SK-N-SH (cell line): ENCODE results near the gene DOCK3. TPM values are rescaled to one million over a fixed set of nuclear protein-coding genes. Genes with fewer than 3 reads are reported as not detected.

ENCODE experiments used
- CTCF ChIA-PET: fragments of 300-600, 350-600 bp; formaldehyde crosslinking; extraction: SDS; loops from one replicate; lab custom pipeline; 2021; lab: Yijun Ruan, JAX
- POLR2A ChIA-PET: fragments of 350-600 bp; sonication (Branson Sonifier 250); formaldehyde crosslinking; extraction: SDS; loops from one replicate; lab custom pipeline; 2020; ENCODE audit warnings: antibody characterized with exemption, inconsistent platforms; lab: Yijun Ruan, JAX
- DNase-seq: peaks from one replicate; pipeline ENCODE4 v3.0.0; 2012
- H2AFZ ChIP-seq: fragments of 200-600 bp; sonication (generic); 2 replicates; pipeline ENCODE4 v1.8.1; 2016; ENCODE audit warnings: antibody characterized with exemption, mild to moderate bottlenecking, low read depth
- H3F3A ChIP-seq: fragments of 200-600 bp; sonication (generic); replicated peaks from 2 replicates; pipeline ENCODE3; 2016; ENCODE audit warnings: antibody characterized with exemption, mild to moderate bottlenecking; ENCODE audit not compliant: insufficient read depth
- H3K27ac ChIP-seq, 2 experiments: fragments of 200-500 bp in 1 of 2; fragments of 200-600 bp in 1 of 2; sonication (Bioruptor generic) in 1 of 2; sonication (generic), shearing (Covaris generic) in 1 of 2; 2 replicates each; pipeline versions ENCODE4 v1.5.1 to v1.6.1; 2014 to 2016; ENCODE audit warnings: low read depth in 2 of 2, inconsistent platforms in 1 of 2, low read length in 1 of 2, mild to moderate bottlenecking in 1 of 2, mixed read lengths in 1 of 2
- H3K27me3 ChIP-seq: fragments of 200-600 bp; sonication (generic), shearing (Covaris generic); 2 replicates; pipeline ENCODE4 v1.6.1; 2016; ENCODE audit warnings: mixed run types; ENCODE audit not compliant: insufficient read depth
- H3K36me3 ChIP-seq, 2 experiments: fragments of 200-500 bp in 1 of 2; fragments of 200-600 bp in 1 of 2; sonication (Bioruptor generic) in 1 of 2; sonication (generic) in 1 of 2; replicated peaks in 1 of 2; 2 replicates each; pipeline versions ENCODE3 to v1.5.1; 2014 to 2016; ENCODE audit warnings: low read length in 1 of 2, mild to moderate bottlenecking in 1 of 2; ENCODE audit not compliant: insufficient read depth in 2 of 2, control insufficient read depth in 1 of 2
- H3K4me1 ChIP-seq, 2 experiments: fragments of 200-500 bp in 1 of 2; fragments of 200-600 bp in 1 of 2; sonication (Bioruptor generic) in 1 of 2; sonication (generic), shearing (Covaris generic) in 1 of 2; 2 replicates each; pipeline versions ENCODE4 v1.5.1 to v1.6.1; 2014 to 2016; ENCODE audit warnings: low read depth in 1 of 2, low read length in 1 of 2, mixed run types in 1 of 2; ENCODE audit not compliant: insufficient read depth in 2 of 2, control insufficient read depth in 1 of 2
- H3K4me2 ChIP-seq: fragments of 200-600 bp; sonication (generic), shearing (Covaris generic); 2 replicates; pipeline ENCODE4 v1.6.1; 2017; ENCODE audit warnings: mixed run types
- H3K4me3 ChIP-seq, 2 experiments: fragments of 200-500 bp in 1 of 2; fragments of 200-600 bp in 1 of 2; sonication (Bioruptor generic) in 1 of 2; sonication (generic), shearing (Covaris generic) in 1 of 2; 2 replicates each; pipeline versions ENCODE4 v1.5.1 to v1.8.1; 2014 to 2016; ENCODE audit warnings: low read depth in 2 of 2, inconsistent platforms in 1 of 2, low read length in 1 of 2, mild to moderate bottlenecking in 1 of 2, mixed read lengths in 1 of 2, moderate library complexity in 1 of 2
- H3K79me2 ChIP-seq: fragments of 200-600 bp; sonication (generic); 2 replicates; pipeline ENCODE4 v1.8.1; 2017; ENCODE audit warnings: mild to moderate bottlenecking; ENCODE audit not compliant: insufficient read depth
- H3K9ac ChIP-seq: fragments of 200-600 bp; sonication (generic); 2 replicates; pipeline ENCODE4 v1.6.1; 2017; ENCODE audit warnings: mixed run types
- H3K9me2 ChIP-seq: fragments of 200-600 bp; sonication (generic); 2 replicates; pipeline ENCODE4 v1.6.1; 2017; ENCODE audit warnings: mixed run types
- H3K9me3 ChIP-seq: fragments of 200-600 bp; sonication (generic); 2 replicates; pipeline ENCODE4 v1.6.1; 2017; ENCODE audit warnings: mixed run types, mild to moderate bottlenecking, moderate library complexity
- H4K20me1 ChIP-seq: fragments of 200-600 bp; sonication (generic); 2 replicates; pipeline ENCODE4 v1.6.1; 2017; ENCODE audit warnings: mild to moderate bottlenecking, mixed run types; ENCODE audit not compliant: insufficient read depth
- CTCF ChIP-seq: fragments of 200-600 bp; sonication (generic); IDR thresholded peaks from 2 replicates; pipeline ENCODE4 v1.6.1; 2017; ENCODE audit warnings: antibody characterized with exemption, mild to moderate bottlenecking, moderate library complexity
- EZH2phosphoT487 ChIP-seq: fragments of 200-600 bp; sonication (generic); IDR thresholded peaks from 2 replicates; pipeline ENCODE4 v1.6.1; 2017; ENCODE audit warnings: low read depth, mixed run types, mild to moderate bottlenecking, antibody characterized with exemption, moderate library complexity, borderline replicate concordance
- FOSL2 ChIP-seq: IDR thresholded peaks from 2 replicates; pipeline ENCODE4 v1.4.0; 2012; ENCODE audit warnings: low read depth, mild to moderate bottlenecking, moderate library complexity, borderline replicate concordance
- FOXM1 ChIP-seq: IDR thresholded peaks from 2 replicates; pipeline ENCODE4 v1.4.0; 2012; ENCODE audit warnings: low read depth, mild to moderate bottlenecking
- GABPA ChIP-seq: IDR thresholded peaks from 2 replicates; pipeline ENCODE4 v1.4.0; 2012; ENCODE audit warnings: low read depth, mild to moderate bottlenecking
- GATA2 ChIP-seq: sonication (generic); formaldehyde crosslinking; IDR thresholded peaks from 2 replicates; pipeline ENCODE4 v1.5.0; 2020; ENCODE audit warnings: mild to moderate bottlenecking, missing genetic modification reagents
- JUND ChIP-seq: IDR thresholded peaks from 2 replicates; pipeline ENCODE4 v1.4.0; 2012
- MAX ChIP-seq: IDR thresholded peaks from 2 replicates; pipeline ENCODE4 v1.4.0; 2012; ENCODE audit warnings: low read depth
- MEF2A ChIP-seq: IDR thresholded peaks from 2 replicates; pipeline ENCODE4 v1.4.0; 2012; ENCODE audit warnings: low read depth, borderline replicate concordance
- POLR2AphosphoS5 ChIP-seq: IDR thresholded peaks from 2 replicates; pipeline ENCODE4 v1.6.1; 2012; ENCODE audit warnings: low read depth, low read length
- REST ChIP-seq: IDR thresholded peaks from 2 replicates; pipeline ENCODE4 v1.6.1; 2012; ENCODE audit warnings: mild to moderate bottlenecking, low read depth, low read length, moderate library complexity
- TAF1 ChIP-seq: IDR thresholded peaks from 2 replicates; pipeline ENCODE4 v1.6.1; 2012; ENCODE audit warnings: low read depth, mild to moderate bottlenecking, low read length, moderate library complexity, borderline replicate concordance
- USF2 ChIP-seq: fragments of 150-350 bp; IDR thresholded peaks from 2 replicates; pipeline ENCODE4 v1.6.1; 2017; ENCODE audit warnings: antibody characterized with exemption, low read length, low read depth, borderline replicate concordance
- WGBS: methylation state at CpG from one replicate; pipeline ENCODE4 v1.1.6; 2017; ENCODE audit warnings: low lambda C conversion rate; 5-methylcytosine and 5-hydroxymethylcytosine counted together
- polyA plus RNA-seq, 3 experiments: library from polyadenylated mRNA; depleted of rRNA; stranded (reverse); fragments of >200 nt; gene quantifications; 2 replicates each; pipeline ENCODE4 v1.2.3, GENCODE V29; 2012
- TF ChIP-seq, protein P1 (sequence below): fragments of 150-350 bp; IDR thresholded peaks from 2 replicates; pipeline ENCODE4 v1.6.1; 2016; ENCODE audit warnings: mild to moderate bottlenecking, low read depth, low read length

DOCK3 gene
- polyA plus RNA-seq, 1 of the 3 experiments (the other 2 are of a cell fraction), result 0.05 TPM

GRCh38 chr3:50658416-50658815 lies 16.3 kb upstream of the DOCK3 start:
- CTCF ChIA-PET, result interaction anchor here (0.9 to 1.5 kb wide), 3 partner anchors 17 to 42 kb away, joined by 3 to 5 read pairs (median 3); partner anchors contain the start of gene MAPKAPK3
- Histone ChIP-seq H3K27me3 (no peaks in the 10 kb centered on the region; the same call in 1 of the 2 replicates), H3K79me2 (no peaks in the 10 kb centered on the region), H3K9me3 (no peaks in the 10 kb centered on the region), H2AFZ (no peak overlapping the region), H3K4me2 (no peak overlapping the region), H3F3A (no peaks in the 10 kb centered on the region), H3K4me3 (no peak overlapping the region), H3K9ac (no peak overlapping the region), H3K4me1 (peaks cover 0 to 9% of the 10 kb centered on the region in 2 experiments; a peak in 1 of 4 replicates), H3K36me3 (no peaks in the 10 kb centered on the region), H3K27ac (no peak overlapping the region), H3K9me2 (no peaks in the 10 kb centered on the region), H4K20me1 (no peaks in the 10 kb centered on the region)
- POLR2A ChIA-PET, result no interaction called here
- TF ChIP-seq GABPA, result no peak
- no peak for TF ChIP-seq EZH2phosphoT487
- no peak for TF ChIP-seq TAF1
- no peak for TF ChIP-seq JUND
- no peak for TF ChIP-seq FOSL2
- no peak for TF ChIP-seq MAX
- TF ChIP-seq POLR2AphosphoS5, result no peak
- TF ChIP-seq CTCF, result no peak
- no peak for TF ChIP-seq FOXM1
- TF ChIP-seq GATA2 (CRISPR knock-in tag), result no peak
- no peak for TF ChIP-seq REST
- TF ChIP-seq, protein P1, sequence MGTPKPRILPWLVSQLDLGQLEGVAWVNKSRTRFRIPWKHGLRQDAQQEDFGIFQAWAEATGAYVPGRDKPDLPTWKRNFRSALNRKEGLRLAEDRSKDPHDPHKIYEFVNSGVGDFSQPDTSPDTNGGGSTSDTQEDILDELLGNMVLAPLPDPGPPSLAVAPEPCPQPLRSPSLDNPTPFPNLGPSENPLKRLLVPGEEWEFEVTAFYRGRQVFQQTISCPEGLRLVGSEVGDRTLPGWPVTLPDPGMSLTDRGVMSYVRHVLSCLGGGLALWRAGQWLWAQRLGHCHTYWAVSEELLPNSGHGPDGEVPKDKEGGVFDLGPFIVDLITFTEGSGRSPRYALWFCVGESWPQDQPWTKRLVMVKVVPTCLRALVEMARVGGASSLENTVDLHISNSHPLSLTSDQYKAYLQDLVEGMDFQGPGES, result no peak
- no peak for TF ChIP-seq USF2
- no peak for TF ChIP-seq MEF2A
- 79% methylated on average over 4 of the region's 6 CpGs for whole genome bisulfite sequencing
- no peak for DNase-seq
